GM19372 (cell line): Measurements from ENCODE around the gene MTRFR.

Experiments used
- ATAC-seq: cut with Tn5 transposase; IDR thresholded peaks from one replicate; pipeline ENCODE4 v1.9.1; 2021; ENCODE audit warnings: mild to moderate bottlenecking, low read depth, moderate library complexity; ENCODE audit not compliant: unreplicated experiment

Gene MTRFR

GRCh38 chr12:123269896-123270213 lies 36.6 kb downstream of the MTRFR start:
- no peak for ATAC-seq

- ATAC-seq: no peak
Observed at GRCh38 chr12:123270214-123271000, 37.2 kb downstream of the MTRFR start.

GRCh38 chr12:123271001-123271668 lies 37.9 kb downstream of the MTRFR start:
- peak; percentile 63 for ATAC-seq

DNA sequence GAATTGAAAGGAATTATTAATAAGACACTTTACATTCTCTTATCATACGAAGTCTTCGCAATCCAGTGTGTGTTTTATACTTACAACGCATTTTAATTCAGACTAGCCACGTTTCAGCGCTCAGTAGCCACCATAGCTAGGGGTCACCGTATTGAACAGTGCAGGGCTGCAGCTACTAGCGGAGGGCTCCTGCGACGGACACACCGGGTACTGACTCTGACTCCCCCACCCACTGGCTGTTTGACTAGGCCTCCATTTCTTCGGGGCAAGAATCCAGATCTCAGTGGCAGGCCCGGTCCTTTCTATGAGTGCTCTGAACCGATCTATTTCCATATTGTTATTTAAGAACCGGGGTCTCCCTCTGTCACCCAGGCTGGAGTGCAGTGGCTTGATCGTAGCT lies 39.9 kb downstream of the MTRFR start:
- ATAC-seq: no peak

GRCh38 chr12:123278101-123278627 lies 44.9 kb downstream of the MTRFR start:
- peak; percentile 70 for ATAC-seq

GRCh38 chr12:123280971-123281370 lies 47.7 kb downstream of the MTRFR start:
- no peak for ATAC-seq

DNA sequence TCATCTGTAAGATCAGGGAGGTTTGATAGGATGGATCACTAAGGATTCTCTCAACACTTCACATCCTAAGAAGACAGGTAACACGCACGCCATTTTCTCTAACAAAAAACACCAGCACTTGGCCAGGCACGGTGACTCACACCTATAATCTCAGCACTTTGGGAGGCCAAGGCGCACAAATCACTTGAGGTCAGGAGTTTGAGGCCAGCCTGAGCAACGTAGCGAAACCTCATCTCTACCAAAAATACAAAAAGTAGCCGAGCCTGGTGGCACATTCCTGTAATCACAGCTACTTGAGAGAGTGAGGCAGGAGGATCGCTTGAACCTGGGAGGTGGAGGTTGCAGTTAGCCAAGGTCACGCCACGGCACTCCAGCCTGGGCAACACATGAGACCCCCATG lies 48.9 kb downstream of the MTRFR start:
- no peak for ATAC-seq

- no peak for ATAC-seq
Observed at GRCh38 chr12:123283461-123283860, 50.2 kb downstream of the MTRFR start.

- no peak for ATAC-seq
Observed at GRCh38 chr12:123284669-123285068, 51.4 kb downstream of the MTRFR start.

DNA sequence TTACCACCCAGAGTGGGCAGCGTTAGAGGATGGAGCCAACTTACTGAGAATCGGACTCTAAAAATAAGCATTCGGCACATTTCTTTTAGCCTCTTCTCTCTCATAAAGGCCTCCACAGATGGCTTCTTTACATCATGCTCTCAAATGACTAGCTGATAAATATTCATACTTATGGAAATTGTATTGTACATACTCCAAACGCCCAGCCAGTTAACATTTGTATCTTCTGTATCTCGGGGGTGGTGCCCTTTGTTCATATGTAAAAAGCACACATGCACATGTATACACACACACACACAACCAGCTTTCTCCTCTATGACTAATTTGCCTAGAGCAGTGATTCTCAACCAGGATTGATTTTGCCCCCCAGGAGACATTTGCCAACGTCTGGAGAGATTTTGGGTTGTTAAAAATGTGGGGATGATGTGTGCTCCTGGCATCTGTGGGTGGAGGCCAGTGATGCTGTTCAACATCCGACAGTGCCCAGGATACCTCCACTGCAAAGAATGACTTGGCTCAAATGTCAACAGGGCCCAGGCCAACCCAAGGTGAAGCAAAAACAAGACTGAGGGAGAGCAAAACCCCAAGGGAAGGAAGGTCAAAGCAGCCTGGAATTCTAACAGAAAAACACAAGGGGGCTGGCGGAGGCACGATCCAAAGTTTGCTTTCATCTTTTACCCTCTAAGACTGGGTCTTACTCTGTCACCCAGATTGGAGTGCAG lies 53.6 kb downstream of the MTRFR start:
- ATAC-seq: no peak

GRCh38 chr12:123288751-123289346 lies 55.6 kb downstream of the MTRFR start:
- no peak for ATAC-seq

GRCh38 chr12:123289911-123290310 lies 56.7 kb downstream of the MTRFR start:
- ATAC-seq: no peak

GRCh38 chr12:123293178-123293760 lies 60.0 kb downstream of the MTRFR start:
- no peak for ATAC-seq

- ATAC-seq: no peak
Observed at GRCh38 chr12:123305136-123305535, 71.9 kb downstream of the MTRFR start.

GRCh38 chr12:123306200-123306599 lies 73.0 kb downstream of the MTRFR start:
- ATAC-seq: no peak
